ENCODE data around the gene NGEF.

The NGEF gene

GRCh38 chr2:232967474-232967873 is 45.6 kb downstream of the NGEF start:
- DNase-seq (ENCODE audit: low read depth, low spot score) = no peak

- no peak for DNase-seq (ENCODE audit: low read depth, low spot score)
Observed at GRCh38 chr2:232966122-232966521, 46.9 kb downstream of the NGEF start.

GRCh38 chr2:232963913-232964312 is 49.1 kb downstream of the NGEF start:
- no peak for DNase-seq (ENCODE audit: low read depth, low spot score)

- DNase-seq (ENCODE audit: low read depth, low spot score) = no peak
Observed at GRCh38 chr2:232960862-232961261, 52.2 kb downstream of the NGEF start.

- no peak for DNase-seq (ENCODE audit: low read depth, low spot score)
Observed at GRCh38 chr2:232959139-232959538, 53.9 kb downstream of the NGEF start.

GRCh38 chr2:232957657-232958090 is 55.4 kb downstream of the NGEF start:
- DNase-seq (ENCODE audit: low read depth, low spot score) = no peak

GRCh38 chr2:232955856-232956255 is 57.2 kb downstream of the NGEF start:
- no peak for DNase-seq (ENCODE audit: low read depth, low spot score)

GRCh38 chr2:232954691-232955090 is 58.4 kb downstream of the NGEF start:
- no peak for DNase-seq (ENCODE audit: low read depth, low spot score)

- DNase-seq (ENCODE audit: low read depth, low spot score) = no peak
Observed at GRCh38 chr2:232951891-232952290, 61.2 kb downstream of the NGEF start.

GRCh38 chr2:232951181-232951580 is 61.9 kb downstream of the NGEF start:
- no peak for DNase-seq (ENCODE audit: low read depth, low spot score)

GRCh38 chr2:232950751-232951150 is 62.3 kb downstream of the NGEF start:
- DNase-seq (ENCODE audit: low read depth, low spot score) = no peak

GRCh38 chr2:232949016-232949415 is 64.0 kb downstream of the NGEF start:
- no peak for DNase-seq (ENCODE audit: low read depth, low spot score)

- no peak for DNase-seq (ENCODE audit: low read depth, low spot score)
Observed at GRCh38 chr2:232942831-232943230, 70.2 kb downstream of the NGEF start.

GRCh38 chr2:232941912-232942594 is 71.0 kb downstream of the NGEF start:
- no peak for DNase-seq (ENCODE audit: low read depth, low spot score)

GRCh38 chr2:232941400-232941799 is 71.7 kb downstream of the NGEF start:
- DNase-seq (ENCODE audit: low read depth, low spot score) = no peak

GRCh38 chr2:232940724-232941123 is 72.3 kb downstream of the NGEF start:
- no peak for DNase-seq (ENCODE audit: low read depth, low spot score)

- no peak for DNase-seq (ENCODE audit: low read depth, low spot score)
Observed at GRCh38 chr2:232937278-232937906, 75.7 kb downstream of the NGEF start.

GRCh38 chr2:232931636-232932035 is 81.4 kb downstream of the NGEF start:
- no peak for DNase-seq (ENCODE audit: low read depth, low spot score)

GRCh38 chr2:232930059-232930400 is 83.0 kb downstream of the NGEF start:
- no peak for DNase-seq (ENCODE audit: low read depth, low spot score)

- DNase-seq (ENCODE audit: low read depth, low spot score) = no peak
Observed at GRCh38 chr2:232929303-232930058, 83.6 kb downstream of the NGEF start.

- no peak for DNase-seq (ENCODE audit: low read depth, low spot score)
Observed at GRCh38 chr2:232928551-232929302, 84.3 kb downstream of the NGEF start.
